SK-N-SH treated with all-trans-retinoic acid at 6 μM for 48 hours (cell line): Measurements from ENCODE around the gene LRRC43.

Source experiments
- CSRNP3 ChIP-seq: fragments of 250-450 bp; sonication (Bioruptor Pico); IDR thresholded peaks from 2 replicates; pipeline ENCODE4 v1.5.1; 2021; ENCODE audit warnings: mild to moderate bottlenecking, moderate library complexity
- GLIS3 ChIP-seq: fragments of 250-450 bp; sonication (Bioruptor Pico); IDR thresholded peaks from 2 replicates; pipeline ENCODE4 v1.5.0; 2020; ENCODE audit warnings: mild to moderate bottlenecking, moderate library complexity
- PATZ1 ChIP-seq: fragments of 250-450 bp; sonication (Bioruptor Pico); IDR thresholded peaks from 2 replicates; pipeline ENCODE4 v1.8.0; 2020; ENCODE audit warnings: mild to moderate bottlenecking, moderate library complexity, borderline replicate concordance
- TSHZ2 ChIP-seq: fragments of 250-450 bp; sonication (Bioruptor Pico); IDR thresholded peaks from 2 replicates; pipeline ENCODE4 v1.5.0; 2020; ENCODE audit warnings: mild to moderate bottlenecking, moderate library complexity
- ZFP30 ChIP-seq: fragments of 450-650 bp; formaldehyde crosslinking; IDR thresholded peaks from 2 replicates; pipeline ENCODE4 v1.5.0; 2022; ENCODE audit warnings: mild to moderate bottlenecking, moderate library complexity
- ZNF8 ChIP-seq: fragments of 450-650 bp; formaldehyde crosslinking; IDR thresholded peaks from 2 replicates; pipeline ENCODE4 v1.5.0; 2020; ENCODE audit warnings: mild to moderate bottlenecking, moderate library complexity

GRCh38 chr12:122204167-122205052 is 21.5 kb downstream of the LRRC43 start:
- TF ChIP-seq ZNF8 (no peak), GLIS3 (CRISPR knock-in tag) (no peak), ZFP30 (no peak), PATZ1 (CRISPR knock-in tag) (no peak), CSRNP3 (no peak), TSHZ2 (CRISPR knock-in tag) (no peak)
